Right ventricle myocardium inferior (tissue), 1 donor: Measurements from ENCODE around the gene TACR2. TPM values are rescaled to one million over a fixed set of nuclear protein-coding genes. Genes with fewer than 3 reads are reported as not detected.
A peak's percentile ranks its signal among the peaks of the same experiment; 100 is the strongest.

Experiments used
- ATAC-seq: fragments of 200-7000 bp; cut with Tn5 transposase; one replicate; pipeline ENCODE4 v1.9.1; 2020; ENCODE audit warnings: mild to moderate bottlenecking, moderate library complexity
- DNase-seq: peaks from one replicate; pipeline ENCODE4 v3.0.0; 2021; ENCODE audit errors: missing footprints
- intact Hi-C: fragments of 100-400 bp; cut with DNase I; formaldehyde crosslinking; loops from one replicate; pipeline ENCODE4 v1.11.0; 2022
- total RNA-seq: library from RNA; stranded (reverse); fragmentation: NEBNext Ultra II Directional; extraction: Animal tissue kit (Norgen Biotek cat#: 25700); gene quantifications from one replicate; pipeline ENCODE4 v1.2.1, GENCODE V29; 2021
- donor health status: DM: no; HTN: yes; CAD: no; lungs with severe emphysema.

Gene TACR2
- total RNA-seq, 1 donor from 2014 or later, result 0.19 TPM

DNA sequence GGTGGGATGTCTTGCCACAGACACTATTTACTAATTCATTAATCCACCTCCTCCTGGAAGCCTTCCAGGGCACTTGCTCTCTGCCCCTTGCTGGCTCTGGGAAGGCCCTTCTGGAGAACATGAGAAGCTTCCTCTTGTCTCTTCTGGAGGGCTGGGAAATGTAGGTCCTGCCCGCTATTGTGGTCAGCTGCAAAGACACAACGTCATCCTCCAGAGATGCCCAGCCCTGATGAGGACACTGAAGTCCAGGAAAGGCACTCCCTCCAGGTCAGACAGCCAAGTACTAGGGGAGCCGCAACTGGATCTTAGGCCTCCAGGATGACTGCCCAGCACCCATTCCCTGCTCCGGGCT is 9.6 kb upstream of the TACR2 start:
- DNase-seq, result no peak
- intact Hi-C loops, result loop anchor here (5.0 kb wide), 1 partner anchor 216 kb away; no protein-coding TSS in a partner anchor
- no peak for ATAC-seq

DNA sequence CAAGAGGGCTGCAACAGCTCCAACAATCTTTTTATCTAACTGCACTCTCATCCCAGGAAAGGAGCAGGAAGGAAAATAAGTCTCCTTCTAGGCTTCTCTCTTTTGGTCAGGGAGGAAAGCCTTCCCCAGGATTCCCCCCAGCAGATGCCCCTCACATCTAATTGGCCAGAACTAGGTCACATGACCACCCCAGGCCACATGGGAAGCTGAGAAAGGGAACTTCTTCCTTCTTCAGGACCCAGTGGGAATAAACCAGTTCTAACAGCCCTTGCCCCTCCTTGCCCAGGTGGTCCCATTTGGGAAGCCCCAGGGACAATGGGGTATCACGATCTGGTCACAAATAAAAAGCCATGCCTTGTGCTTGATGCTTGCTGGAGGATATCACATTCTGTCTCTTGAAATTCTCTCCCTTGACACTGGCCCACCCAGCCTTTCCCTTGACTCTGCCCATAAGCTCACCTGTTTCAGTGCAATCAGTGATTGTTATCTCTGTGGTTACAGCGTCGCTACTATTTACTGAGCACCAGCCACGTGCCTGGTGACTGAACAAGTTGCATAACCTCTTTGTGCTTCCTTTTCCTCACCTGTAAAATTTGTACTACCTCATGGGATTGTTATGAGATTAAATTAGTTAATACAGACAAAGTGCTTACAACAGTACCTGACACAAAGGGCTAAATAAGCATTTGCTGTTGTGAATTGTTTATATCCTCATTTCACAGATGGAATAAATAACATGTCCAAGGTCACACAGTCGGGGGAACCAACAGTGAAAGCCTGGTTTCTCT is 9.0 kb upstream of the TACR2 start:
- intact Hi-C loops, result loop anchor here (5.0 kb wide), 1 partner anchor 217 kb away; no protein-coding TSS in a partner anchor
- ATAC-seq, result no peak
- no peak for DNase-seq

DNA sequence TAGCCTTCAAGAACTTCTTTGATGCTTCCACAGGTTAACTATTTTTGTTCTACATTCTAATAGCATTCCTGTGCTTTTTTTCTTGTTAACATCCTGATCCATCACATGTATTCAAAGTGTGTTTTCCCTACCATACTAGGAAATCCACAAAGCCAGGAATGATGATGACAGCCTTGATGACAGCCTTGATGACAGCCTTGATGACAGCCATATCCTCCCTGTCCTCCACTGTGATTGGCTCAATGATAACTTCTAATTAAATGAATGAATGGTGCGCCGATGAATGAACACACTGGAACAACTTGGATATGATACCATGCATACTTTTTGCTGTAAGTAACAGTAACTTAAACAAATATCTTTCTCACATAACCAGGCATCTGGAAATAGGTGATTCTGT is 8.3 kb upstream of the TACR2 start:
- intact Hi-C loops, result loop anchor here (5.0 kb wide), 1 partner anchor 217 kb away; no protein-coding TSS in a partner anchor
- DNase-seq (no peak), ATAC-seq (no peak)

DNA sequence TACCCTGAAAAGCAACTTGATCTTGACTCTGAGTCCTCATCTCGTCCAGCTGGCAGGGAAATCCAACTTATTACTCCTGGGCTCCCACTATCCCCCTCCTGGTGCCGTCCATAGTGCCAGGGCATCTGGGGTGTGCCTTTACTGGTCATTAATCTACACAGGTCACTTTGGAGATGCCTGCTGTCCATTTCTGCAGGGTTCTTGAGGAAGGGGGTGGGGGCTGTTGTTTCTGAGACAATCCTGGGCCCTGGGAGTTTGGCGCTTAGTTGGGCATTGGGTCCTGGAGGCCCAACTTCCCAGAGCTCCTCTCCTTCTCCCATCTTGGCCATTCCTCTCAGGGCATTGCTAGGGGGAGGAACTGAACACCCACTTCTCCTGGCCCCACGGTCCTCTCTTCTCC is 6.0 kb upstream of the TACR2 start:
- intact Hi-C loops, result no loop called here
- ATAC-seq, result no peak

DNA sequence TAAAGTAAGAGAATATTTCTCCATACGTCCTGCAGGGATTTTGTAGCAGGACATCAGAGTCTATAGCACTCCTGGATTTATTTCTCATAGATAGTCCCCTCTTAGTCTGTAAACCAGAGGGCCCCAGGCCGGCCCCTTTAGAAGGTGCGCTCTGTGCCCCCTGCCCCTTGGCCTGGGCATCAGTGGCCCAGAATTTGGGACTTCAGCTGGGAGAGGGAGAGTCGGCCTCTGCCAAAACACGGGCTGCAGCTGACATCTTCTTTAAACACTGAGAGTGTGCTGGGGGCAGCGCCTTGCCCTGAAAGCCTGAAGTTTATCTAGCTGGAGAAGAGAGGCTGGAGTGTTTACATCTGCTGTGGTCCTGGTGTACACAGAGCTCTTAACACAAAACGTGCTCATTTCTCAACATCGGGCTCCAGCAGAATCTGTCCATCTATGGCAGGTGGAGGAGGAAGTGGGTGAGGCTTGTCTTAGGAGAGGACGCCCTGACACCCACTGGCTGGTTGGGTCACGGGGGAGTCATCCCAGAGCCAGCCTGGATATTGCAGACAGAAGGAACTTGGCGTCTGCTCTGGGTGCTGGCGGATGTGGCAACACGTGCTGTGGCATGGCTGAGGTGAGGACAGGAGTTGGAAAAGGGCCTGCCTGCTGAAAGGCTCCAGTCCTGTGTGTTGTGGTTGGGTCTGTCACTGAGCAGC is 5.0 kb upstream of the TACR2 start:
- peak; percentile 93 for ATAC-seq
- DNase-seq, result peak; percentile 86
- intact Hi-C loops, result no loop called here

More for the DNA sequence above, 6.0 kb upstream of the TACR2 start:
- no peak for DNase-seq

DNA sequence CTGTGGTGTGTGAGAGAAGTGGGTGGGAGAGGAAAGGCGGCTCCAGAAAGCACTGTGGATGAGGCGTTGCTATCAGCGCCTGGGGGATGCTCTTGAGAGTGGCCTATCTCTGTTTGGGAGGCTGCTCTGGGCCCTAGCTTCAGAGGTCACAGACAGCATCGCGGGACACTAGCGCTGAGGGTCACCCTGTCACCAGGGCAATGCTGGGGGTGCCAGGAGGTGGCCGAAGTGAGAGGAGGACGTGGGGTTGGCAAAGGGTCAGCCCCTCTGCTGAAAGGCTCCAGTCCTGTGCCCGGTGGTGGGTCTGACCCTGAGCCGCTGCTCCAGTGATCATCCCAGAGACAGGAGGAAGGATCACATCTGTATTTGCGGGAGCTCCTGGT is 3.0 kb upstream of the TACR2 start:
- DNase-seq (no peak), ATAC-seq (no peak)
- intact Hi-C loops, result no loop called here

DNA sequence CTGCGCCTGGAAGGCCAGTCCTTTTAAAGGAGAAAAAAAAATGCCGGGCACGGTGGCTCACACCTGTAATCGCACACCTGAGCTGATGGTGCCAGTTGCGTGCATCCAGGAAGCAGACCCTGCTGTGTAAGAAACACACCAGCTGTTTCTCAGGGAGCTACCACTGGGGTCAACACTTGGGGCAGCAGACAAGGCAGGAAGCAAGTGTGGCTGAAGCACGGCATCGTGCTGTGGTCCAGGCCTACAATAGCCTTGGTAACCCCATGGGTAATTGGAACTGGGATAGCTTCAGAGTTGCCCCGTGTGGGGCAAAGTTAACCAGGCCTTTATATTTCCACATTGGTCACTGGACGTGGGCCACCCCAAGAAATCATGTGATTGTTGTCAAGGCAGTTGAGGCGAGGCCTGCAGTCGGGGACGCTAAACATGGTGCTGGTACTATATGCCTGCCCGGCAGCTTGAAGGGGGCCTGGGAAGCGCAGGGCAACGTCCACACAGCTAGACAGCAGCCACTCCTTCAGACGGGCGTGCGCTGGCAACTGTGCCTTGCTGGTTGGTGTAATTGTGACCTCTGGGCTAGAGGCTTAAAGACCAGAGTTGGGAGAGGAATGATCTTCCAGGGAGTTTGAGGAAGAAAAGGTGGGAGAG is 2.5 kb upstream of the TACR2 start:
- DNase-seq, result no peak
- intact Hi-C loops, result no loop called here
- ATAC-seq, result no peak

DNA sequence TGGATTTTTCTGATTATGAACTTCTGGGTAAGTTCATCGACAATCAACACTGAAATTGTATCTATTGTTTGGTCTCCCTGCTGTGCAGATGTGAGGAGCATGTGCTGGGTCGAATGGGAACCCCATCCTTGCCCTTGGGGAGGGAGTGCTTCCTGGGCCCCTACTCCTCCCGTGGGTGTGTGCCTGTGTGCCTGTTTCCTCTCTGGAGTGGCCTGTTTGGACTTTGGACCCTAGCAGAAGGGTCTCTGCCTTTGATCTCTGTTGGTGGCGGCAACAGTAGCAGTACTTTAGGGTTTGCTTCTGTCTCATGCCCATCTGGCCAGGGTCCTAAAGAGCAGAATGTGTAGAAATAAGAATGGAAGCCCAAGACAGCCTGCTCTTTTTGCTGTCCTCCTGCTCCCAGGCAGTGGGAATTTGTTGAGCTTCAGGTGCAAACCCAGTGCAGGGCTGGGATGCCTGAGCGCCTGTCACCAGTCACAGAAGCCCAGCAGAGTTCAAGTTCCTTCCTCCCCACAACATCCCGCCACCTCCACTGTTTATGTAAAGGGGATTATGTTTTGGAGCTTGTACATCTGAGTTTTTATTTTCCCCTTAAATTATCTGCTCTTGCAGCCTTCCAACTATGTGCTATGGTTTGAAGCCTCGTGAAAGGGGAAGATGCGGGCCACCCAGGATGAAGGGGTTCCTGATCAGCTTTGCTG is 1.5 kb upstream of the TACR2 start:
- ATAC-seq (no peak), DNase-seq (no peak)
- intact Hi-C loops, result no loop called here

DNA sequence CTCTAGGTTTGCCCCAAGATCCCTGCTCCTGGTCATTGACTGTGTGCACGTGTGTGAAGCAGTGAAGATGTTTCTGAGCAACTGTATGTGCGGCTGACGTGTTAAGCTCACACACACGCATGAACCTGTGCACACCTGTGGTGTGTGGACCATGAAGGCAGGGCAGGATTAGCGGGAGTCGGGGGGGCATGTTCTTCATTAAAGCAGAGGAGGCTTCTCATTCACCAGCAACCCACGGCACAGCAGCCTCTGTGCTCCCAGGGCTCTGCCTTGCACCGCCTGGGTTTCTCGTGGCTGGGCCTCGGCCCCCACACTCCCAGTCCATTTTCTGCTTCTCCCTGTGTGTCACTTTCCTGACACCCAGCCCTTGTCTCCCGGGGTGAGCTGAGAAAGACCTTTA is 824 bp upstream of the TACR2 start:
- DNase-seq, result no peak
- intact Hi-C loops, result no loop called here
- no peak for ATAC-seq

DNA sequence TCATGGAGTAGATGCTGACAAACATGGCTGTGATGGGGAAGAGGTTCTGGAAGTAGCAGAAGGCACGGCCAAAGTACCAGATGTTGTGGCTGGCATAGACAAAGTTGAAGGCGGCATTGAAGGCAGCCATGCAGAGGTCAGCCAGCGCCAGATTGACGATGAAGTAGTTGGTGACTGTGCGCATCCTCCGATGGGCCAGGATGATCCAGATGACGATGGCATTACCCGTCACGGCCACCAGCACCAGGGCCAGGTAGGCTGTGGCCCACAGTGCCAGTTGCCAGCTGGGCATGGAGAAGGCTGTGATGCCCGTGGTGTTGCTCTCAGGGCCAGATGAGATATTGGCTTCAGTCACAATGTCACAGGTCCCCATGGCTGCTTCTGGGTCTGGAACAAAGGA is 767 bp downstream of the TACR2 start:
- ATAC-seq (no peak), DNase-seq (no peak)
- intact Hi-C loops, result no loop called here

DNA sequence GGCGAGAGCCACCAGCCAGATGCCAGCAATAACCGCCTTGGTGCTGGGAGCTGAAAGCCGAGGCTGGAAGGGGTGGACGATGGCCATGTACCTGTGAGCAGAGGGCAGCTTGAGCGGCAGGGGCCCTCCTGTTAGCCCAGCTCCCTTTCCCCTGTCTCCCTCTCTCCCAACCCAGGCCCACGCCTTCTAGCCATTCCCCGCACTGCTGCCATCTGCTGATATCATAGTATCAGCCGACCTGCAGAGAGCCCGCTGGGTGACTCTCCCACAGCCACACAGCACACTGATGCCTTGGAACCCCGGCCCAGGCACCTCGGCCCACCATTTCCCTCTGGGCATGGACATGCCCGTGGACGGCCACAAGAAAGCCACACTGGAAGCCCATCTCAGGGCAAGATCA is 1.7 kb downstream of the TACR2 start:
- no peak for ATAC-seq
- intact Hi-C loops, result no loop called here
- no peak for DNase-seq

DNA sequence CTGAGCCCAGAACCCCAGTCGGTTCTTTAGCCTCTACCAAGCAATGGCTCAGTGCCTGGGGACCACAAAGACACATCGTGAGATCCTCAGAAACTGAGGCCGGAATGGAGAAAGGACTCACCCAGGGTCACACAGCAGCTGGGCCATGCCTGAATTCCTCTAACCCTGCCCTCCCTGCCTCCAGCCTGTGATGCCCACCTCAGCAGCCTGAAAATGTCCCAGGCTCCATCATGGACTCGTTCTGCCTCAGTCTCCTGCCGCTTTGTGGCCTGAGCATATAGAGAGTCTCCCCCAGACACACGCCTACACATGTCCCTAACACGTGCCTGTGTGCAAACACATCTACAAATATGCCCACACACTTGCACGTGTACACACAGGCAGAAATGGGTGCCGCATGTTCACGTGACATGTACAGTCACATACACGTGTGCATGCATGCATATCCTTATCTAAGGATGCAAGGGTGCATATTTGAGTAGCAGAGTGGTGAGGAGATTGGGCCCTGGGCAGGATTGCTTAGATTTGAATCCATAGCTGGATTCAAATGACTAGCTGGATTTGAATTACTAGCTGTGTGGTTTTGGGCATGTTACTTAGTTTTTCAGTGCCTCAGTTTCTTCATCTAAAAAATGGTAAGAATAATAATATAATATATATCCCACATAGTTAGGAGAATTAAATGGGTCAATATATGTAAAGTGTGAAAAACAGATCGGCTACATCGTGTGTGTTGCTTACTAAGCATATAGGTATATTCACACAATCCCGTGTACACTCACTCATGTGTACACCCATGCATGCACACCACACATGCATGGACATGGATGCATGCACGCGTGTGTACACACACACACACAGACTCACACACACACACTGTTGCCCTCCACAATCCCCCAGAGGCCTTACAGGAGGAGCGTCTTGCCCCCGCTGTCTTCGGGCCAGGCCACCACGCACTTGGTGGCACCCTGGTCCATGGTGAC is 2.4 kb downstream of the TACR2 start:
- DNase-seq, result no peak
- no peak for ATAC-seq
- intact Hi-C loops, result loop anchor here (5.0 kb wide), 2 partner anchors 177 to 223 kb away; no protein-coding TSS in a partner anchor

DNA sequence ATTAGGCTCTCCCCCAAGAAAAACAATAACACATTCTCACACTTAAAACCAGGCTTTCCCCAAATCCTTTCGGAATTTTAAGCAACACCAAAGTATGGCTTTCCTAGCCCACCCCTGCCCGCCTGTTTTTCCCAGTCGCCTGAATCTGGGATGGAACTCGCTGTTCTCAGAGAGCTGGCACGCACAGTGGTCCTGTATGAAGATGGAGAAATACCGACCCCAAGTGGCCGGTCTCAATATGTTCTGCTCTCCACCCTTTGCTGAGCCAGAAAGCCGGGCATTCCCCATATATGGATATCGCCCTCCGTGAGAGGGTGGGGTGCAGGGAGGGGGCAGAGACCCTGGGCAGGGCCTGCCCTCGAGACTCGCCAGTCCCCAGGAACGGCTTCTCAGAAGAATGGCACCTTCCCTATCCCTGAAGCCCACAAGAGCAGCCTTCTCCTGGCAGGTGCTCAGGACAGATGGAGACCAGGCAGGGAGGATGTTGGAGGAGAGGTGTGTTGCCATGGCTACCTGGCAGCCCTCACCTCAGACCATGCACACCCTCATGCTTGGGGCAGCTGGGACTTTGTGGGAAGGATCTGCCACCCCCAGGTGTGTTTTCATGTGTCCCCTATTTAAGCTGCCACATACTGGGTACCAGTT is 3.4 kb downstream of the TACR2 start:
- DNase-seq (peak; percentile 79), ATAC-seq (peak; percentile 38)
- intact Hi-C loops, result loop anchor here (5.0 kb wide), 2 partner anchors 176 to 224 kb away; no protein-coding TSS in a partner anchor

DNA sequence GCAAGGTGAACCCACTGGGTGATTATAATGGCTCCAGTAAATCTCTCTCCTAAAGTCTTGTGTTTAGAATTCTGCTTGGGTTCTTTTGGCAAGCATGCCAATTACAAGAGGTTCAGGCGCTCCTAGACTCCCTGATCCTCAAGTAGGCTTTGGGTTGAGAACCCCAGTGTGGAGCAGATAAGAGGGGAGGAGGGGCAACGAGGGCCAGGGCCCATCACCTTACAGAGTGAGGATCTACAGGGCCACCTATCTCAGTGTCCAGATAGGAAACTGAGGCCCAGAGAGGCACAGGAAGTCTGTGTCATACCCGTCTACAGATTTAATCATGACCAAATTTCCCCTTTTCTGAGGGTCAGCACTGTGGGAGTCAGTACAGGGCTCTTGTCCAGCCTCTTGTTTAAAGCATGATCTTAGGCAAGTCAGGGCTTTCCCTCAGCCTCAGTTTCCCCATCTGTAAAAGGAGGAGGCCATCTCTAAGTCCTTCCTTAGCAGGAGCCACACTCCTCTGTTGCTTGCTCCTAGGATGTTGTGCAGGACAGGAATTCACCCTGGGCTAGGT is 4.4 kb downstream of the TACR2 start:
- ATAC-seq, result no peak
- intact Hi-C loops, result loop anchor here (5.0 kb wide), 2 partner anchors 175 to 225 kb away; no protein-coding TSS in a partner anchor
- no peak for DNase-seq

DNA sequence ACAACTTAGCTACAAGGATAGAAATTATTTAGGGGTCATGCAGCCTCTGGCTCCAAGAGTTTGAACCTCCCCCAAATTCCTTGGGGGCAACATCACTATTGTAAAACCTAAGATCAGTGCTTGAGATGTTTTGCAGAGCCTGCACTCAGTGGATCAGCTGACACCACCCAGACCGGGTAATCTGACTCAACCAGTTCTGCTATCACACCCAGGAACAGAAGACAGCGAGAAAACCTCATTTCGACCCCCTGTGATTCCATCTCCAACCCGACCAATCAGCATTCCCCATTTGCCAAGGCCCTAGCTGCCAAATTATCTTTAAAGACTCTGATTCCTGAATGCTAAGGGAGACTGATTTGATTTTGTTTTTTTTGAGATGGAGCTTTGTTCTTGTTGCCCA is 5.2 kb downstream of the TACR2 start:
- DNase-seq, result no peak

DNA sequence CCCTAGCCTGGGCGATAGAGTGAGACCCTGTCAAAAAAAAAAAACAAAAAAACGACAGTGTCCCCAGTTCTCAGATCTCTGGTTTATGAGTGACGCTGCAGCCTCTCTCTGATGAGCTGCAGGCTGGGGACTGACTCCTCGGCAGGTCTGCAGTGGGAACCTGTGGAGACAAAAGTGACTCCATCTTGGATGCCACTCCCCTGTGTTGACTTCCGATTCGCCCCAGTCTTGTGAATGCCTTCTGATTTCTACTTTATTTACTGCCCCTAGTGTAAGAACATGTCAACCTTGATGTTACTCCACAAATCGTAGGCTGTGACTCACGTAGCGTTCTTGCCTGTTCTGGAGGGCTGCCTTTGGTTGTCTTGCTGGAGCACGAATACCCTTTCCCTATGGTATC is 6.2 kb downstream of the TACR2 start:
- DNase-seq (no peak), ATAC-seq (no peak)
- intact Hi-C loops, result loop anchor here (5.0 kb wide), 2 partner anchors 173 to 227 kb away; no protein-coding TSS in a partner anchor

More for the DNA sequence above, 5.2 kb downstream of the TACR2 start:
- intact Hi-C loops, result loop anchor here (5.0 kb wide), 2 partner anchors 174 to 226 kb away; no protein-coding TSS in a partner anchor
- ATAC-seq, result no peak

DNA sequence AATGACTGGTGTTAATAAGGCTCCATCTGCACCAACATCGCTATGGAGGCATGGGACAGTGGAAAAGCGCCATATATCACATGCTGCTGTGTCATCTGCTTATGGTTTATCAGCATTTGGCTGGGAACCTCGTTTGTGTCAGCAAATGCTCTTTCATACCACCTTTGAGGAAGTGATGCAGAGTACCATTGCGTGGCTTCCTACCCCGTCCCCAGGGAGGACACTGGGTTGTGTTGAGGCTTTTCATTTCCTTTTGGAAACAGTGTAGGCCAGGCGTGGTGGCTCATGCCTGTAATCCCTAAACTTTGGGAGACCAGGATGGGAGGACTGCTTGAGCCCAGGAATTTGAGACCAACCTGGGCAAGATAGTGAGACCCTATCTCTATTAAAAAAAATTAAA is 6.8 kb downstream of the TACR2 start:
- intact Hi-C loops, result loop anchor here (5.0 kb wide), 2 partner anchors 173 to 227 kb away; no protein-coding TSS in a partner anchor
- no peak for ATAC-seq

More for the DNA sequence above, 6.8 kb downstream of the TACR2 start:
- no peak for DNase-seq
